Natural killer cell (primary cell): ENCODE results near the gene NOXA1. TPM values are rescaled to one million over a fixed set of nuclear protein-coding genes. Genes with fewer than 3 reads are reported as not detected.
A peak's percentile ranks its signal among the peaks of the same experiment; 100 is the strongest.

Experiments
- ATAC-seq, 3 donors: fragments of 150-1000 bp in 2 of 3; fragments of 200-7000 bp in 1 of 3; cut with Tn5 transposase; 1 replicate in 1 of 3; 2 replicates in 2 of 3; pipeline ENCODE4 v1.10.0; 2021; ENCODE audit warnings: mild to moderate bottlenecking in 2 of 3, moderate library complexity in 2 of 3
- DNase-seq, 2 donors: peaks; one replicate each; pipeline versions ENCODE4 v3.0.0 to v3.0.0-alpha.2; 2013 to 2021; ENCODE audit warnings: mixed read lengths in 1 of 2
- H3K27ac ChIP-seq: one replicate; pipeline ENCODE4 v1.5.1; 2013; ENCODE audit warnings: mild to moderate bottlenecking, low read length
- H3K27me3 ChIP-seq: one replicate; pipeline ENCODE4 v1.6.1; 2013; ENCODE audit warnings: low read length; ENCODE audit not compliant: control insufficient read depth, insufficient read depth
- H3K36me3 ChIP-seq: one replicate; pipeline ENCODE4 v1.6.1; 2013; ENCODE audit warnings: low read length; ENCODE audit not compliant: control insufficient read depth, insufficient read depth
- H3K4me1 ChIP-seq: one replicate; pipeline ENCODE4 v1.6.1; 2013; ENCODE audit warnings: low read length; ENCODE audit not compliant: control insufficient read depth, insufficient read depth
- H3K4me3 ChIP-seq: one replicate; pipeline ENCODE4 v1.5.1; 2013; ENCODE audit warnings: low read length
- H3K9me3 ChIP-seq: one replicate; pipeline ENCODE4 v1.6.1; 2013; ENCODE audit warnings: low read length; ENCODE audit not compliant: control insufficient read depth, insufficient read depth
- H3K27ac Mint-ChIP-seq, 2 donors: one replicate each; pipeline ENCODE4 v1.8.0; 2022; ENCODE audit warnings: mild to moderate bottlenecking in 2 of 2, mixed read lengths in 2 of 2, moderate library complexity in 1 of 2
- H3K27me3 Mint-ChIP-seq, 2 donors: one replicate each; pipeline ENCODE4 v1.8.0; 2022; ENCODE audit warnings: low read depth in 2 of 2, mixed read lengths in 2 of 2
- H3K36me3 Mint-ChIP-seq: one replicate; pipeline ENCODE4 v1.8.0; 2022; ENCODE audit warnings: mixed read lengths
- H3K4me1 Mint-ChIP-seq, 2 donors: one replicate each; pipeline ENCODE4 v1.8.0; 2022; ENCODE audit warnings: mixed read lengths in 2 of 2
- H3K4me3 Mint-ChIP-seq: one replicate; pipeline ENCODE4 v1.8.0; 2022; ENCODE audit warnings: mild to moderate bottlenecking, moderate library complexity, mixed read lengths
- H3K9me3 Mint-ChIP-seq, 2 donors: one replicate each; pipeline ENCODE4 v1.8.0; 2022; ENCODE audit warnings: mixed read lengths in 2 of 2
- WGBS: methylation state at CpG from one replicate; pipeline ENCODE4 v1.1.7; 2013; ENCODE audit warnings: missing lambda C conversion rate; ENCODE audit not compliant: insufficient coverage; 5-methylcytosine and 5-hydroxymethylcytosine counted together
- intact Hi-C: fragments of 100-400 bp; cut with micrococcal nuclease; formaldehyde crosslinking; loops from one replicate; pipeline ENCODE4 v1.14.2; 2022
- total RNA-seq, 4 donors: library from RNA; stranded (reverse); fragments of 120-200 nt in 1 of 4; gene quantifications; one replicate each; pipeline versions ENCODE4 v1.2.3 to v1.2.4, GENCODE V29; 2013 to 2022
- TF ChIP-seq, protein P1 (sequence below): fragments of 200-600 bp; IDR thresholded peaks from one replicate; pipeline ENCODE4 v1.8.0; 2022; ENCODE audit warnings: antibody characterized with exemption

The NOXA1 gene
- total RNA-seq, 3 donors from 2014 or later (not counting 1 experiment from before 2014, with no cell fraction given): 4.7 to 10.0 (median 7.7) TPM

DNA sequence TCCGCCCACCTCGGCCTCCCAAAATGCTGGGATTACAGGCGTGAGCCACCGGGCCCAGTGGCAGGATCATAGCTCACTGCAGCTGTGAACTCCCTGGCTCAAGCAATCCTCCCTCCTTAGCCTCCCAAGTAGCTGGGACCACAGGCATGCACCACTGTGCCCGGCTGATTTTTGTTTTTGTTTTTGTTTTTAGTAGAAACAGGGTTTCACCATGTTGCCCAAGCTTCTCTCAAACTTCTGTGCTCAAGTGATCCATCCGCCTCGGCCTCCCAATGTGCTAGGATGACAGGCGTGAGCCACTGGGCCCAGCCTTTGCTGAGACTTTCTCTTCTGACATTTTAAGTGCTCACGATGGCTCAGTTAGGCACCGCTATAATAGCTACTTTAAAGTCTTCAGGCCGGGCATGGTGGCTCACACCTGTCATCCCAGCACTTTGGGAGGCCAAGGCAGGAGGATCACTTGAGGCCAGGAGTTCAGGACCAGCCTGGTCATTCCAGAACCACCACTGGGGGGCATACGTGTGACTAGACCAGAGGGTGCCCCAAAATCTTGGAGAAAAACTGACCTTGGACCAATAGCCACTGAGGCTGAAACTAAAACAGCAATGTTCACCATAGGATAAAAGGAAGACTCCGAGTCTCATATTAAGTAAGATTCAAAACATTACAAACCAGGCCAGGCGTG is 21.1 kb downstream of the NOXA1 start:
- intact Hi-C loops: no loop called here
- no peak for ATAC-seq
- H3K4me1 ChIP-seq: peaks cover 27% of the 10 kb centered on the region

DNA sequence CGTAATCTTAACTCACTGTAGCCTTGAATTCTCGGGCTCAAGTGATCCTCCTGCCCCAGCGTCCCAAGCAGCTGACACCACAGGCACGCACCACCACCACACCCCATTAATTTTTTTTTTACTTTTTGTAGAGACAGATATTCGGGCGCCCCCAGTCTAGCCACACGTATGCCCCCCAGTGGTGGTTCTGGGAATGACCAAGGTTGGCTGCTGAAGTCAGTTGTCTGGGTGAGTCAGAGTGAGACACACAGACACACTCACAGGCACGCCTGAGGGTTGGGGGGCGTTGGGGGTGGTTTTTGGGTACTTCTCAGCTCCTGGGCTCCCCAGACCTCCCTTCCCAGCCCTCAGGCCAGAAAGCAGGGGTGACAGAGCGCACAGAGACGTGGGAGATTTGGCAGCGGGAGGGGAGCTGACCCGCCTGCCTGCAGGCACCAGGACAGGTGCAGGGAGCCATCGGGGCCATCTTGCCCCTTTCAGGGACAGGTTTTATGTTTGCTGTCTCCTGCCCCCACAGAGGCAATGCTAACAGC is 22.1 kb downstream of the NOXA1 start:
- peak; percentile 79 to 91 (median 87) for ATAC-seq

More for the DNA sequence above, 21.1 kb downstream of the NOXA1 start:
- no peak overlapping the region for H3K4me3 ChIP-seq
- H3K4me3 Mint-ChIP-seq: no peak overlapping the region
- H3K27ac ChIP-seq: no peak overlapping the region
- peaks cover 6% of the 10 kb centered on the region for H3K27me3 ChIP-seq
- H3K27ac Mint-ChIP-seq: no peak overlapping the region
- no peaks in the 10 kb centered on the region for H3K9me3 ChIP-seq
- no peaks in the 10 kb centered on the region for H3K36me3 ChIP-seq
- H3K27me3 Mint-ChIP-seq: peaks cover 7 to 10% of the 10 kb centered on the region in 2 donors
- no peaks in the 10 kb centered on the region for H3K36me3 Mint-ChIP-seq
- 85% methylated on average over 14 of the region's 14 CpGs for WGBS
- no peak for DNase-seq
- peaks cover 16 to 21% of the 10 kb centered on the region in 2 donors for H3K4me1 Mint-ChIP-seq
- TF ChIP-seq, protein P1, sequence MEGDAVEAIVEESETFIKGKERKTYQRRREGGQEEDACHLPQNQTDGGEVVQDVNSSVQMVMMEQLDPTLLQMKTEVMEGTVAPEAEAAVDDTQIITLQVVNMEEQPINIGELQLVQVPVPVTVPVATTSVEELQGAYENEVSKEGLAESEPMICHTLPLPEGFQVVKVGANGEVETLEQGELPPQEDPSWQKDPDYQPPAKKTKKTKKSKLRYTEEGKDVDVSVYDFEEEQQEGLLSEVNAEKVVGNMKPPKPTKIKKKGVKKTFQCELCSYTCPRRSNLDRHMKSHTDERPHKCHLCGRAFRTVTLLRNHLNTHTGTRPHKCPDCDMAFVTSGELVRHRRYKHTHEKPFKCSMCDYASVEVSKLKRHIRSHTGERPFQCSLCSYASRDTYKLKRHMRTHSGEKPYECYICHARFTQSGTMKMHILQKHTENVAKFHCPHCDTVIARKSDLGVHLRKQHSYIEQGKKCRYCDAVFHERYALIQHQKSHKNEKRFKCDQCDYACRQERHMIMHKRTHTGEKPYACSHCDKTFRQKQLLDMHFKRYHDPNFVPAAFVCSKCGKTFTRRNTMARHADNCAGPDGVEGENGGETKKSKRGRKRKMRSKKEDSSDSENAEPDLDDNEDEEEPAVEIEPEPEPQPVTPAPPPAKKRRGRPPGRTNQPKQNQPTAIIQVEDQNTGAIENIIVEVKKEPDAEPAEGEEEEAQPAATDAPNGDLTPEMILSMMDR: no peak
- no peaks in the 10 kb centered on the region for H3K9me3 Mint-ChIP-seq

DNA sequence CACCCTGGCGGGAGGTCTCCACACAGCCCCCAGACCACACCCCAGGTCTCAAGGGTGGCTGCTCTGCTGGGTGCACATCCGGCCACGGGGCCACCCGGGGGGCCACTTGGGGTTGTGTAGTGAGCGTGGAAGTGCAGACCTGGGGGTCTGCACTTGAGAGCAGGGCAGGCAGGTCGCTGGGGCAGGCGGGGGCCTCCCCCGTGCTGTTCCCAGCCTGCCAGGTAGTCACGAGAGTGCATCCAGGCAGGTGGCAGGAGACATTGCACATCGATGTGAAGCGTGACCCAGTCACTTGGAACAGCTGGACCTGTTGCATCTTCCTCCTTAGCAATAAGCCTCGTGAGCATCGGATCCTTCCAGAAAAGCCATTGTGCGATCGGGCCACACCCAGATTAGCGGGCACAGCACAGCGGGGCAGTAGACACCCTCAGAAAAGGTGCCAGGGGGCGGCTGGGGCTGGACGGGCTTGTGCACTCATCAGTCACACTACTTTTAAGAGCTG is 22.8 kb downstream of the NOXA1 start:
- H3K4me1 Mint-ChIP-seq: peaks cover 16 to 31% of the 10 kb centered on the region in 2 donors
- H3K27me3 Mint-ChIP-seq: peaks cover 7 to 10% of the 10 kb centered on the region in 2 donors
- DNase-seq: no peak

More for the DNA sequence above, 22.1 kb downstream of the NOXA1 start:
- WGBS: 28% methylated on average over 13 of the region's 14 CpGs
- Histone ChIP-seq H3K9me3 (no peaks in the 10 kb centered on the region), H3K27me3 (peaks cover 6% of the 10 kb centered on the region), H3K27ac (no peak overlapping the region), H3K4me3 (no peak overlapping the region), H3K4me1 (peaks cover 37% of the 10 kb centered on the region), H3K36me3 (no peaks in the 10 kb centered on the region)
- H3K36me3 Mint-ChIP-seq: no peaks in the 10 kb centered on the region
- intact Hi-C loops: loop anchor here (1.0 kb wide), 1 partner anchor 22 kb away; the partner anchor contains the start of genes EXD3 and NOXA1
- peak; percentile 83 to 91 for DNase-seq
- H3K4me1 Mint-ChIP-seq: peaks cover 16 to 26% of the 10 kb centered on the region in 2 donors
- peak overlapping the region in 1 of 2 donors; percentile 53 for H3K27ac Mint-ChIP-seq
- TF ChIP-seq, protein P1: peak; percentile 79
- H3K27me3 Mint-ChIP-seq: peaks cover 7 to 10% of the 10 kb centered on the region in 2 donors
- H3K9me3 Mint-ChIP-seq: no peaks in the 10 kb centered on the region
- peak overlapping the region; percentile 5 for H3K4me3 Mint-ChIP-seq

More for the DNA sequence above, 22.8 kb downstream of the NOXA1 start:
- Mint-ChIP-seq H3K36me3 (no peaks in the 10 kb centered on the region), H3K9me3 (no peaks in the 10 kb centered on the region), H3K27ac (peak overlapping the region in 1 of 2 donors; percentile 53), H3K4me3 (no peak overlapping the region)
- no peaks in the 10 kb centered on the region for H3K9me3 ChIP-seq
- H3K36me3 ChIP-seq: no peaks in the 10 kb centered on the region
- ATAC-seq: no peak
- 75% methylated on average over 19 of the region's 19 CpGs for WGBS
- H3K4me3 ChIP-seq: no peak overlapping the region
- H3K4me1 ChIP-seq: peaks cover 44% of the 10 kb centered on the region
- no peak overlapping the region for H3K27ac ChIP-seq
- TF ChIP-seq, protein P1: no peak
- H3K27me3 ChIP-seq: peaks cover 6% of the 10 kb centered on the region
- intact Hi-C loops: loop anchor here (1.0 kb wide), 1 partner anchor 23 kb away; the partner anchor contains the start of genes EXD3 and NOXA1
